GM21360 (cell line): ENCODE data around the gene PDZRN3.

ENCODE experiments used
- ATAC-seq: cut with Tn5 transposase; IDR thresholded peaks from one replicate; pipeline ENCODE4 v1.9.1; 2021; ENCODE audit warnings: mild to moderate bottlenecking, moderate library complexity; ENCODE audit not compliant: unreplicated experiment

PDZRN3 gene

DNA sequence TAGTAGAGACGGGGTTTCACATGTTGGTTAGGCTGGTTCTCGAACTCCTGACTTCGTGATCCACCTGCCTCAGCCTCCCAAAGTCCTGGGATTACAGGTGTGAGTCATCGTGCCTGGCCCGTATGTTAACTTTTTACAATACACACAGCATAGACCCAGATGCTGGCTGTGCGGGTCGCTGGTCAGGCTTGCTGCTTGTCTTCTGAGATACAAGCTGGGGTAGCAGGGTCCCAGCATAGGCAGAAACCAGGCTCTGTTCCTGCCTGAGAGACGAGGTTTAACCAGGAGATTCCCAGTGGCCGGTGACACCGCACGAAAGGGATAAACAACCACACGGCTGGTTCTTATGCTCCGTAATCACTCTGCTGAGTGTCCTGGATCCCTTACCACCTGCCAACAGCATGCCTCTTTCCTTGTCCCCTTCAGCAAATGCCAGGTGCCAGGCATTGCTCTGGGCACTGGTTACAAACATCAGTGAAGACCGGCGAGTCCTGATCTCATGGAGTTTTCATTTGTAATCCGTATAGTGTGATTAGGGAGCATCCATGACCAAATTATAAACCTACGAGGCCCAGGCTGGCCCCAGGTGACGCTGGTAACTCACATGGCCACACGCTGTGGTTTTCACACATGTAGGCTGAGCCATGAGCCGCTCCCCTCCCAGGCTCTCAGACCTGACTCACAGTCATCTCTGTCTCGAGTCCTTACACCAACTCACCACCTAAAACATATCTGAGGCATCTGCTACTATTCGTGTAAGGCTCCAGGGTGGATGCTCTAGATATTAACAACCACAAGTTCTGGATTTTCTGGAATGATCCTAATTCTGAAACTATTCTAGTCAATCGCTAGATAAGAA lies 125.7 kb downstream of the PDZRN3 start:
- no peak for ATAC-seq

DNA sequence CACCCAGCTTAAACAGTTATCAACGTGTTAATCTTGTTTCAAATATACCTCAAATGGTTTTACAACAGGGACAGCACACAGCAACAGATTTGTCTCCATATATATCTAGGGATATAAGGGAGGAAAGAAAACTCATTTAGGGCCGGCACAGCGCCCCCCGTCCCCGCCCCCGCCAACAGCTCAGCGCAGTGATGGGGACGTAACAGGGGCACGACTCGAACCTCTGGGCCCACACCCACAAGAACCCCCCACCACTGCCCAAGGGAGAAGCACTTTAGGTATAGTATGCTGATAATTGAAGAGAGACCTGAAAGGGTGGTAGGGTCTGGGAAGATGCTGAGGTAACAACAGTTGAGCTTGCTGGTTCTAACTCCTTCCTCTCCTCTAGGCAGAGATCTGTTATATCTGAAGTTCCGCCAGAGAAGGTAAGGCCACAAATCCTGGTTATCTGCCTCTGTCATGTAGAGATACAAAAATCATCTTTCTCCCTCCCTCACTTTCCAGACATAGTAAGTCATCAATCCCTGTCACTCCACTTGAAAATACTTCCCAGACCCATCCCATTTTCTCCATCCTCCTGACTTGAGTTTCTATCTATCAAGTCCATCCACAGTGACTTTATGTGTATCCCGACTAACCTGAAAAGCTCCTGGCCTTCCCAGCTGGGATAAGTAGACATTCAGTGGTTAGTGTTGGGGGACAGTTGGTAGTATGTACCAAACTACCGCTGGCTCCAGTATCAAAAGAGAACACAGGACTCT lies 126.9 kb downstream of the PDZRN3 start:
- no peak for ATAC-seq

DNA sequence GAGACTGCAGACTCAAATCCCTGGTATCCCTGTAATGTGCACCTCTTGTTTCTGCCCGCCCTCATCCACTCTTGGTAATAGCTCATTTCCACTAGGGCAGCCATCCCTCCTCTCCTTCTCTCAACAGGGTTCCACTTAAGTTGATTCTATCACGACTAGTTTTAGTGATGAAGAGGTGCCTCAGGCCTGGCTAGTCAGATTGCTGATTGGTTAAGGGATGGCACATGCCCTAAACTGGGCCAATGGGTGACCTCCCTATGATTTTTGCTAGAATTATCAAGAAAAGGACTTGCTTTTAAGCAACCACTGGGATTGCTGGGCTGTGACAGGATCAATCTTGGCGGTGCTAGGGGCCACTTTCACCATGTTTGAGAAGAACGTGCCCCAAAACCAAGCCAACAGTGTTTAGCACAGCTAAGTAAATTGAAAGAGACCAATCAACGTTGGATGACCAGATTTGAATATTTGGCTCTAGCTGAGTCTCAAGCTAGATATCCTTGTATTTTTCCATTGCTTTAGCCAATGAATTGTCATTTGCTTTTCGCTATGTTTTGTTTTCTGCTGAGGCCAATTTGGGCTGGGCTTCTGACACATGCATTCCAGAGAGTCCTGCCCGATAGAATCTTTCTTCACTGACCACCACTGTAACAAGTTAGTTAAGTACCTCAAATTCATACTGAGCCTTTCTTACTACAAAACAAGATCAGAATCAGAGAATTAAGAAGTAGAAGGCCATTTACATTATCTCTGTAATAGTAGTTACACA lies 131.0 kb downstream of the PDZRN3 start:
- ATAC-seq, result no peak

DNA sequence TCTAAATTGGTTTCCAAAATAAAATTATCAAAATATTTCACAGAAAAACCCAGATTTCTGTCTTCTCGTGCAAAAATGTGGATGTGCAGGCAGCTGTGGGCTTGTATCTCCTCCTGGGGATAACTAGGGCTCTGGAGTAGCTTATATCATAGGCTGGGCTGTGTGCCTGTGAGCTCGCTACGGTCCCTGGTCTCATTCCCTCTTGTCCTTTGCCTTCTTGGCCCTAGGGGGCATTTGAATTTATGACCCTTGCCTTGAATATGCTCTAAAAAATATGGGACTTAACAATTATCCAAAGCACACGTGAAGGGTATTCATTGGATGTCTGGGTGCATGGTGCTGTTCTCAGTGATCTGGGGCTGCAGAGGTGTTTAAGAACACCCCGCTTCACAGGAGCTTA lies 132.6 kb downstream of the PDZRN3 start:
- ATAC-seq, result no peak

DNA sequence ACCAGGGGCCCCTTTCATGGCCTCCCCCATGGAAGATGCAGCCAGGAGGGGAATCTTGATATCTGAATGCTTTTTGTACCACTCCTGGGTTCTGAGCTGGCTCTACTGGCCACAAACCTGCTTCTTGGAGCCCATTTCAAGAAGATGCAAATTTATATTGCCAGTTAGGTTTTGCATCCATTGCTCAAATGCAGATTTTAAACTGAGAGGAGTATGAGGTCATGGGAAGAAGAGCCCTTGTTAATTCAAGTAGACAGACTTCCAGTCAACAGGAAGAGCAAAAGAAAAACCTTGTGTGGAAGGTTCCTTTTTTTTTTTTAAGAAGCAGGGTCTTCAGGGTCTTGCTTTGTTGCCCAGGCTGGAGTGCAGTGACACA lies 133.5 kb downstream of the PDZRN3 start:
- no peak for ATAC-seq

DNA sequence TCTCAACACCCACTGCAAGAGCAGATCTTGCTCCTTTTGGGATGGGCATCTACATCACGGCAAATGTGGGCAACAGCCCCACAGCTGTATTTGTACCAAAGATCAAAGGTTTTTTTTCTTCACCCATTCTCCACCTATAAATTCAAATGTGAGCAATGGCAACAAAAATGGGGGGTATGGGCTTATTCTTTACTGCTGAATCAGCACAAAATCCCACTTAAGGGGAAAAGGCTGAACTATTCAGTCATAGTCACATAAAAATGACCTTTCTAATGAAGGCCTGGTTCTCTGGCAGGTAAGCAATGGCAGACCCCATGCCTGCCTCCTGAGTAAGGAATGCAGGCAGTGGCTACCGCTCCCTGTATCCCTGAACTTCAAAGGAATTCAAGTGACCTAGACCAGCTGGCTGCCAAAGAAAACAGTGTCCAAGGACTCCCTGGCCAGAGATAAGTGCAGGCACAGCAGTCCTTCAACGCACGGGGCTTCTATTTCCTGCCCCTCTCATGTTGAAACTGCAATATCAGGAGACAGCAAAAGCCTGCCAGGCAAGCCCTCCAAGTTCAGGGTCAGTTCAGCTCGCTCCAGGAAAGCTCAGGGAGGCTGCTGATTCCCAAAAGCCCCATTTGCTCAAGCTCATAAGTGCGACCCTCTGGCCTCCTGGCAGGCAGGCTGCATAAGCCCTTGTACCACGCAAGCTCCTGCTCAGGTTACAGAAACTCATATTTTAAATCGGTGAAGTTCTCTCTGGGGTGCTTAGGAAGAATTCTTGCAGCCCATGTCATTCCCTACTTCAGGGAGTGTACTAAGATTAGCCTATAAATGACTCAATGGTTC lies 134.1 kb downstream of the PDZRN3 start:
- ATAC-seq, result no peak

DNA sequence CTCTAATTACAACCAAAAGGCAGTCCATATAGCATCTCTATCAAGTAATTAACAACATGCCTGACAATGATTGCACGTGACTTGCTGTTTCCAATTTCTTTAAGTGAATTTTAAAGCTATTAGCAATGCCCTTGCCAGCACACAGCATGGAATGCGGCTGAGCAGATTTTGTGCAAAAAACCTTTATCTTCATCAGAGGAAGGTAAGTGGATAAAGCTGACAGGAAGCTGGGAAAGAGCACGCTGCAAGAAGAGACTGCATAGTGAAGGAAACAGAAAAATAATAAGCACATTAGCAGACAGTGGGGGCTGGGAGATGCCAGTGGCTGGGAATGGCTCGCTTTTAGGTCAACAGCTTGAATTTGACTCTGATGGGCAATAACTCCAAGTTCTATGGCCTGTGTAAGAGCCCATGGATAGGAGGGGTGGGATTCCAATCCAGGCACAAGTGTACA lies 138.8 kb downstream of the PDZRN3 start:
- ATAC-seq, result no peak

DNA sequence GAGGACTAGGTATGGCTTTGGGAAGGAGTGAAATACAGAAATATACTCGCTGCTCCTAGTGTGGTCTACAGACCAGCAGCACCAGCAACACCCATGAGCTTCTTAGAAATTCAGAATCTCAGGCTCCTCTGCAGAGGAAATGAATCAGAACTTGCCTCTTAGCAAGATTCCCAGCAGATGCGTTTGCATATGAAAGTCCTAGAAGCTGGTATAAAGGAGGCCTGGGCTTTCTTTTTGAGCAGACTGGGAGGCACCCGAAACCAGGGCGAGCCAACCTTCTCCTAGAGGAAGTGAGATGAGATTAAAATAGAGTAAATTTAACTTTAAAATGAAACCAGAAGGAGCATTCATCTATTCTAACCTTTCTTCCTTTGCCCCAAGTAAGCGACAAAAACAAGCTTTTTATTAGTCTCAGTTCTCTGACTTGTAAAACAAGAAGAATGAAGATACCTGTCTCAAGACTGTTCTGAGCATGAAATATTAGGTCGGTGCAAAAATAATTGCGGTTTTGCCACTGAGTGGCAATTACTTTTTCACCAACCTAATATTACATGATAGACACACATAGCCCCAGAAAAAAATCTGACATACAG lies 140.0 kb downstream of the PDZRN3 start:
- peak; percentile 93 for ATAC-seq

DNA sequence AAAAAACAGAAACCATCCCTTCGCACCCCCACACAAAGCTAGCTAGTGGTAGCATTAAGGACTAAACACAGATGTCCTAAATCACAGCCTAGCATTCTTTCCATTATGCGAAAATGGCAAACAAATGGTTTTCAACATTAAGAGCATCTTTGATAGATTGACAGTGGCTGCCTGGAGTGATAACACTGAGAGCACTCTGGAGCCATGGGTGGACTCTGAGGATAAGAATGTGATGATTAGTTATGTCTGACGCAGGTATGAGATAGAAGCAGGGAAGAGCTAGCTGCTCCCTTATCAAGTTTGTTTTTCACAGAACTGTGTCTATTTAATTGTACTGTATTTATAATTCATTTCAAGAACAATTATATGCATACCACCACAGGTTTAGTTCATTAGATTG lies 142.9 kb downstream of the PDZRN3 start:
- no peak for ATAC-seq

DNA sequence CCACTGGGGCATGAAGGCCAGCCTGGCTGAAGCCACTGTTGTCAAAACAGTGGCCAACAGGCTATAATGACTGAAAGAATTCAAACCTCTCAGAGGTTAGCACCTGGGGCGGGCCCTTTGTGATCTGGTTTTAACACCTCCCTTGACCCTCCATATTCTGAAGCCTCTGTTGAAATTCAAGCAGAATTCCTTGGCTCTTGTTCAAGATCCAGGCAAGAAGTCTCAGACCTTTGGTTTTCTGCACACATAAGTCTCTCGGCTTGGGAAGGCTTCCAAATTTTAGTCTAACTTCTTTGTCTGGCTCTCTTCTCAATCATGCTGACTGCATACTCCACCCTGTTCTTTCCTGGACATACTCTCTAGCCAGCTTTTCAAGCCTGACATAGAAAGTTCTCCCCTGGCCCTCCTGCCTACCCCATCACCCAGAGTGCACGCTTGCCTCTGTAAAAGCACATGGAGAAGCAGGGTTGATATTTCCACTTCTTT lies 144.5 kb downstream of the PDZRN3 start:
- no peak for ATAC-seq

DNA sequence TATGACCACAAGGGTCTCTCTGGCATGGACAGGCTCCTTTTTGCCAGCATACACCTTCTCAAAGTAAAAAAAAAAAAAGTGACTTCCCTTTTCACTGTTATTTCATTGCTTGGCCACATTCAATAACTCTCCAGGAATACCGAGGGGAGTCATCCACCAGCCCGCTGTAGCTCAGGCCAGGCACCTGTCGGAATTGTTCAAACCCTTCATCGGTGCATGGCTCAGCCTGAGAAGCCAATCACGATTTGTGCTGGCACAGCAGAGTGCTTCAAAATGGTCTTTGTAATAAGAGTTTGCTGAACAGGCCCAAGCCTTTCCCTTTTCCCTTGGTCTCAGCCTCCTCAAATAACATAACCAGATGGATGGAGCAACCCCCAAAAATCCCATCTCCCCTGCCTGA lies 145.4 kb downstream of the PDZRN3 start:
- ATAC-seq, result no peak

DNA sequence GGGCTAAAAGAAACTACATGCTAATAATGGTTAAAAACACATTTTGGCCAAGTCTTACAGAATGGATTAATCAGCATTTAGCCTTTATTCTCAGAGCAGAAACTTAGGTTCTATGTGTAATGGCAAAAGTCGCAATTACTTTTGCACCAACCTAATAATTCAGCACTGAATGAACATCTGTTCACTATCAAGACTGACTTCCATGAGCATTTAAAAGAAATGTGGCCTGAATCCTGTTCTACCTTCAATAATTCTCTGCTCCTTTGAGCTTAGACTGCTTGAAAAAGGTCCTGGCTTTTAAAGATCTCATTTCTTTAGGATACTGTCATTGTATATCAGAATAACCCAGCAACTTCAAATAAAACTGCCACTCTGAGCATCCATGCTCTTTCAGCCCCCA lies 145.9 kb downstream of the PDZRN3 start:
- no peak for ATAC-seq

DNA sequence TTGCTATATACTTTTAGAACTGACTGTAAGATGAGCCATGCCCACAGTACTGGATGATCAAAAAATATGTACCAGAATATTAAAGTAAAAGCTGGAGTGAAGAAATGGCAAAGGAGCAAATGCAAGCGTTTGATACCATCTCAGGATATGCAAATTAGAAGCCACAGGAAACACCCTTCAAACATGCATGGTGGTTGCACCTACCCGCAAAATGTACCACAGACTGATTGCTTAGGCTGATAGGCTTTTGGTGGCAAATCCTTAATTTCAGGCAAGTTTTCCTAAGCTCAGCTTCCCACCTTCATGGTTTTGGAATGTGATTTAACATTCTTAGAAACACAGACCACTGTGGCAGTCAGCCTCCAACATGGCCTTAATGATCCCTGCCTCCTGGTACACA lies 149.0 kb downstream of the PDZRN3 start:
- ATAC-seq, result no peak

DNA sequence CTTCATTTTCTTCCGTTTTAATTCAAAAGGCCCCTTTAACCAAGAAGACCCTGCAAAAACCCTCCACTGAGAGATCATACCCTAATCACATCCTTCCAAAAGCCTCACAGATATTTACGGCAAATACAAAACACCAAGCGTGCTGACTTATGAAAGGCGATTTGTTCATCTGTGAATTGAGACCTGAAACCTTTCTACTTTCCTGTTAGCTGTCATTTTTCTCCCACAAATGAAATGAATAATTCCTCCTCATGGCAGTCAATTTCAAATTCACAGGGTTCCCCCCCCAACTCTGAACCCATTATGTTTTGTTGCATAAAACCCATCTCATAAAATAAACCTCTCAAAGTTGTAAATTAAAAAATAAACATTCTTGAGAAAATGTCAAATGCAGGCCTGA lies 149.6 kb downstream of the PDZRN3 start:
- peak; percentile 52 for ATAC-seq

DNA sequence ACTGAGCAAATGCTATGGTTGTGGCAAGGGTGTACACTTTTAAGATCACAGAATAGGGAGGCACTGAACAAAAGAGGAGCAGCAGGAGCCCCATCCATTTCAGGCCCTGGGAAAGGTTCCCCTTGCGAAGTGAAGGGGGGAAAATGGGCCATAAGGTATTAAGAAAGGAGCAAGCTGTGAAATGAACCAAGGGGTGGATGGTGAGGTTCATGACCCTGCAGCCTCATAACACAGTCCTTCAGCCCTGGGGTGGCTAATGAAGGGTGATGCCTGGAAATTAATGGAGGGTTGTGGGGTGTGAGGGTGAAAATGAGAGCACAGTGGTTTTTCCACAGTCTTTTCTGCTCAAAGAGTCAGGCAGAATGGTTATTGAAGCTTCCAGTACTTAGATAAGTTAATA lies 150.1 kb downstream of the PDZRN3 start:
- ATAC-seq, result no peak

DNA sequence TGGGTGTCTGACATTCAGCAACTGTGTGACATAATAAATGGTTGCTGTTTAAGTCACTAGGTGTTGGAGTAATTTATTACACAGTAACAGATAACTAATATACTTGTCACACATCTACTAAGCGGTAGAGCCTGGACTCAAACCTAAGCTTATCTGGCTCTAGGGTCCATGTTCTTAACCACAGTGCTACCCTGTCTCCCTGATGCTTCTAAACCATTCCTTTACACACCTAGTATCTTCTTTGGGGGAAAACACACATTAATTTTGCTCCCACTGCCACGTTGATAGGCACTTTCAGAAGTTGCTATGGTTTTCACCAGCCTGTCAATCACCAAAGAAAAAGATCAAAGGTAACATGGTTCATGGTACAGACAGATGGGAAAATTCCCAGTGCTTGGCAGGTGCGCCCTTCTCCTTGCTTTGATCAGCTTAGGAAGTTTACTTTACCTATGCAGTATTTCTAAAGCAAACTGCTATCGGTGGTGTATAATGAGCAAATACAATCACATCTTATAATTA lies 150.8 kb downstream of the PDZRN3 start:
- no peak for ATAC-seq

DNA sequence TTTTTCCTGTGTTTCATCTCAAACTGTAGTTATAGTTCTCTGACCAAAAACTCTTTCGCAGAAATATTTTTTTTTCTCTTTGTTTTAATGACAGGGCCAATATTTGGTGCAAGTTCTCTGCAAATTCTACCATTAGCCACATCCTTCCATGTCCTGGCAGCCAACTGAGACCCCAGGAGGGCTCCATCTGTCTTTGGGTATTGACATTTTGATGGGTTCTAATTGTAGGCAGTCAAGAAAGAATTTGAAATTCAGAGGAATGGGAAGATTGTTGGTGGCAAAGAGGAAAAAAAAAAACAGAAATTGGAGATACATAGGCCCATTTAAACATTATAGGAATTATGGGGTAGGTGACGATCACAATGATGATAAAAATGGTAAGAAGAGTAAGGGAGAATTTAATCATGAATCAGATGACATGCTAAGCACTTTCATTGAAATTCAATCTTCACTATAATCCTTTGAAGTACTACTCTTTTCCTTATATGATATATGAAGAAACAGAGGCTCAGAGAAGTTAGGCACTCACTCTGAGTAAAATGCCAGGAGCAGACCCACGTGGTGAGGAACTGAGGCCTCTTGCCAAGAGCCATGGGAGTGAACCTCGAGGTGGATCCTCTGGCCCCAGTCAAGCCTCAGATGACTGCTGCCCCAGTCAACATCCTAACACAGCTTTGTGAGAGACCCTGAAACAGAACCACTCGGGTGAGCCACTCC lies 151.4 kb downstream of the PDZRN3 start:
- ATAC-seq, result no peak

DNA sequence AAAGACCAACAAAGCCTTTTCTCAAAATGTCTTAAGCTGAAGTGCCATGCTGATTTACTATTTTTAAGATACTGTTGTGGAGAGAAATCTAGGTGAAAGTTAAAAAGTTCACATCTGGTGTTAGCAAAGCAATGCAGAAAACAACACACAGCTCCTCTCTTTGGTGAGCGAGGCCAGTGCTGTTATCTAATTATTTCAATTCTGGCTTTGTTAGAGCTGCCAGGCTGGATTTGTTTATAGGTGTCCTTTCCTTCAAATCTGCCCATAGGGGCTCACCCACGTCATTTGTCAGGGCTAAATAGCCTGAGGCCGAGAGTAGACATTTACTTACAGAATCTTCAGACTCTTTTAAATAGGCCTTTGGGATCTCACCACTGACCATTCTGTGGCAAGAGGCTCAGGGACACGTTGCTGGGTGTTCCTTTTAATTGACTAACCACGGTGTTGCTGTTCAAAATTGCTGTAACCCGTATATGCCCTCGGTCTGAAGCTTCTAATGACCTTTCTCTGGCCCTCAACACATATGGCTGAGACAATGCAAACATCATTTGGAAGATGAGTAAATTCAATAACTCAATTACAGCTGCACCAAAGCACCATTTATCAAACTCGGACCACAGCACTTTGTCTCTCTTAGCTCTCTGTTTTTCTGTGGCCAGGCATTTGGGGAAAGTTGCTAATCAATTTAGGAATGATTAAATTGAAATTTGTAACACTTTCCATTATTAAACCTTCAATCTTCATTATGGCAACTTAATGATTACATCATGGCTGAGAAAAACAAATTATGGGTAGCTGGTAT lies 152.6 kb downstream of the PDZRN3 start:
- no peak for ATAC-seq
